ENCODE data around the gene ZNF219.

ZNF219 gene

DNA sequence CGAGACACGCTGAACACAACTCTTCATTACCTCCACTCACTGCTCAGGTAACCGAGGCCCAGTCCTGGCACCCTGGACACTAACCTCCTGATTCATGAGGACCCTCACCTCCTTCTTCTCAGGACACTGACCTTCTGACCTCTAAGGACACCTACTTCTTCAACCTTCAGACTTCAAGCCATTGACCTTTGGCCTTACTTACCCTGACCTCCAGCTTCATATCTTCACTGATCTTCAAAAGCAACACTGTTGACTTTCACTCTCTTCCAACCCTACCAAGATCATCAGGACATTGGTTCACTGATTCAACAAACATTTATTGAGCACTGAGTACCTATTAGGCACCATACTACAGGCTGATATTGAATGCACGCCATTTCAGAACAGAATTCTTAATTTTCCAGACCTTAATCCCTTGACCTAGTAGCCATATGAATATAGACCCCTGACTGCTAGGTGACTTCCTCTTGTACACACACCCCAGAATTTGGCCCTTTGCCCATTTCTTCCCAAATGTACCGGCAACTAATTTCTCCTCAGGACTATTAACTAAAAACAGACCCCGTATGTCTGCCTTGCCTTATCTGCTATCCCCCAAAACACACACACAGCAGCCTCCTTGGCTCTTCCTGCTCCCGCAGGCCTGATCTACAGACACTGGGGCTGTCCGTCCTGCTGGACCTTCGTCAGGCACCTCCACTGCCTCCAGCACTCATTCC lies 22.6 kb downstream of the ZNF219 start:
- TF ChIP-seq, protein P1, sequence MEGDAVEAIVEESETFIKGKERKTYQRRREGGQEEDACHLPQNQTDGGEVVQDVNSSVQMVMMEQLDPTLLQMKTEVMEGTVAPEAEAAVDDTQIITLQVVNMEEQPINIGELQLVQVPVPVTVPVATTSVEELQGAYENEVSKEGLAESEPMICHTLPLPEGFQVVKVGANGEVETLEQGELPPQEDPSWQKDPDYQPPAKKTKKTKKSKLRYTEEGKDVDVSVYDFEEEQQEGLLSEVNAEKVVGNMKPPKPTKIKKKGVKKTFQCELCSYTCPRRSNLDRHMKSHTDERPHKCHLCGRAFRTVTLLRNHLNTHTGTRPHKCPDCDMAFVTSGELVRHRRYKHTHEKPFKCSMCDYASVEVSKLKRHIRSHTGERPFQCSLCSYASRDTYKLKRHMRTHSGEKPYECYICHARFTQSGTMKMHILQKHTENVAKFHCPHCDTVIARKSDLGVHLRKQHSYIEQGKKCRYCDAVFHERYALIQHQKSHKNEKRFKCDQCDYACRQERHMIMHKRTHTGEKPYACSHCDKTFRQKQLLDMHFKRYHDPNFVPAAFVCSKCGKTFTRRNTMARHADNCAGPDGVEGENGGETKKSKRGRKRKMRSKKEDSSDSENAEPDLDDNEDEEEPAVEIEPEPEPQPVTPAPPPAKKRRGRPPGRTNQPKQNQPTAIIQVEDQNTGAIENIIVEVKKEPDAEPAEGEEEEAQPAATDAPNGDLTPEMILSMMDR (IDR thresholded peaks at IDR 0.05; ENCODE audit: control insufficient read depth, insufficient read depth, low read depth, low read length, missing control alignments) = no peak
- no peak for DNase-seq (ENCODE audit: low read depth)
- H3K4me3 ChIP-seq (ENCODE audit: control insufficient read depth, low read depth, low read length) = no peak overlapping the region

DNA sequence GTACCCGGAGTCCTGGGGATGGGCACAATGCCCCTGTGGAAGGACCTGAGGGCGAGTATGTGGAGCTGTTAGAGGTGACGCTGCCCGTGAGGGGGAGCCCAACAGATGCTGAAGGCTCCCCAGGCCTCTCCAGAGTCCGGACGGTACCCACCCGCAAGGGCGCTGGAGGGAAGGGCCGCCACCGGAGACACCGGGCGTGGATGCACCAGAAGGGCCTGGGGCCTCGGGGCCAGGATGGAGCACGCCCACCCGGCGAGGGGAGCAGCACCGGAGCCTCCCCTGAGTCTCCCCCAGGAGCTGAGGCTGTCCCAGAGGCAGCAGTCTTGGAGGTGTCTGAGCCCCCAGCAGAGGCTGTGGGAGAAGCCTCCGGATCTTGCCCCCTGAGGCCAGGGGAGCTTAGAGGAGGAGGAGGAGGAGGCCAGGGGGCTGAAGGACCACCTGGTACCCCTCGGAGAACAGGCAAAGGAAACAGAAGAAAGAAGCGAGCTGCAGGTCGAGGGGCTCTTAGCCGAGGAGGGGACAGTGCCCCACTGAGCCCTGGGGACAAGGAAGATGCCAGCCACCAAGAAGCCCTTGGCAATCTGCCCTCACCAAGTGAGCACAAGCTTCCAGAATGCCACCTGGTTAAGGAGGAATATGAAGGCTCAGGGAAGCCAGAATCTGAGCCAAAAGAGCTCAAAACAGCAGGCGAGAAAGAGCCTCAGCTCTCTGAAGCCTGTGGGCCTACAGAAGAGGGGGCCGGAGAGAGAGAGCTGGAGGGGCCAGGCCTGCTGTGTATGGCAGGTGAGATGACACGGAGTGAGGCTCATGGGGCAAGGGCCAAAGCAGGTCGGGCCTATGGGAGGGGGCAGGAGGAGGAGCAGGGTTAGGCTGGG lies 23.8 kb downstream of the ZNF219 start:
- no peak overlapping the region for H3K4me3 ChIP-seq (ENCODE audit: control insufficient read depth, low read depth, low read length)
- TF ChIP-seq, protein P1 (IDR thresholded peaks at IDR 0.05; ENCODE audit: control insufficient read depth, insufficient read depth, low read depth, low read length, missing control alignments) = no peak
- DNase-seq (ENCODE audit: low read depth) = no peak

DNA sequence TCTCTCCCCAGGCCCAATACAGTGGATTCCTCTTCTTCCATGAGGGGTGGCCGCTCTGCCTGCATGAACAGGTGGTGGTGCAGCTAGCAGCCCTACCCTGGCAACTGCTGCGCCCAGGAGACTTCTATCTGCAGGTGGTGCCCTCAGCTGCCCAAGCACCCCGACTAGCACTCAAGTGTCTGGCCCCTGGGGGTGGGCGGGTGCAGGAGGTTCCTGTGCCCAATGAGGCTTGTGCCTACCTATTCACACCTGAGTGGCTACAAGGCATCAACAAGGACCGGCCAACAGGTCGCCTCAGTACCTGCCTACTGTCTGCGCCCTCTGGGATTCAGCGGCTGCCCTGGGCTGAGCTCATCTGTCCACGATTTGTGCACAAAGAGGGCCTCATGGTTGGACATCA lies 24.5 kb downstream of the ZNF219 start:
- TF ChIP-seq, protein P1 (IDR thresholded peaks at IDR 0.05; ENCODE audit: control insufficient read depth, insufficient read depth, low read depth, low read length, missing control alignments) = no peak
- no peak overlapping the region for H3K4me3 ChIP-seq (ENCODE audit: control insufficient read depth, low read depth, low read length)
- no peak for DNase-seq (ENCODE audit: low read depth)

DNA sequence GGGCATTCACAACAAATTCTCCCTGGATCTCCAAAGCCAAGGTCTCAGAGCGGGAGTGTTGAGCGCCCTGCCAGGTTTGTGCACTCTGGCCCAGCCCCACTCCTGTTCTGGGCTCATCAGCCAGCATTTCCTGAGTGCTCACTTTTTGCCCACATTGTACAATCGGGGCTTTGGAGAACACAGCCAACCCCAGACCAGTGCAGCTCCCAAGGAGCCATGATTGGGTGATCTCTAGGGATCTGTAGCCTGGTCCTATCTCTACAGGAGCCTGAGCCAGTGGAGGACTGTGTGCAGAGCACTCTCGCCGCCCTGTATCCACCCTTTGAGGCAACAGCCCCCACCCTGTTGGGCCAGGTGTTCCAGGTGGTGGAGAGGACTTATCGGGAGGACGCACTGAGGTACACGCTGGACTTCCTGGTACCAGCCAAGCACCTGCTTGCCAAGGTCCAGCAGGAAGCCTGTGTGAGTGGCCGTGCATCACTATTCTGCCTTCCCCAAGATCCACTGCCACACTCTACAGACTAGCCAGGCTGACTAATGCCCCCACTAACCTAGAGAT lies 25.6 kb downstream of the ZNF219 start:
- DNase-seq (ENCODE audit: low read depth) = no peak
- H3K4me3 ChIP-seq (ENCODE audit: control insufficient read depth, low read depth, low read length) = no peak overlapping the region
- TF ChIP-seq, protein P1 (IDR thresholded peaks at IDR 0.05; ENCODE audit: control insufficient read depth, insufficient read depth, low read depth, low read length, missing control alignments) = no peak

DNA sequence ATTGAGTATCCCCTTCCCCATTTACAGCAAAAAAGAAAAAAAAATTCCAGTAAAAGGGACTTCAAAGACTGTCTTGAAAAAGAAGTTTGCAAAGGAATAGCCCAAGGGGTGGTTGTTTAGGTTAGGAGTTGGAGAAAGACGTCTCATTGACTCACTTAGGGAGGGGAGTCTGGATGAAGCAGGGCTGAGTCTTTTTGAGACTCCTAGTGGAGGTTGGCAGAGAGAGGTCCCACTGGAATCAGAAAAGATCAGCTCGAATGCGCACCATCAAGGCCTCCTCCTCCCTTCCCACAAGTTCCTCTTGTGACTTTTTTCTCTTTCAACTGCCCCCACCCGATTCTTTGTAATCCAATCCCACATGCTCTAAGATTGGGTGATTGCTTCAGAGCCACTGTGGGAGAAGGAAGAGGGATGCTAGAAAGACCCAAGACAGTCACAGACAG lies 26.4 kb downstream of the ZNF219 start:
- DNase-seq (ENCODE audit: low read depth) = no peak
- H3K4me3 ChIP-seq (ENCODE audit: control insufficient read depth, low read depth, low read length) = peak overlapping the region; percentile 96
- TF ChIP-seq, protein P1 (IDR thresholded peaks at IDR 0.05; ENCODE audit: control insufficient read depth, insufficient read depth, low read depth, low read length, missing control alignments) = no peak

DNA sequence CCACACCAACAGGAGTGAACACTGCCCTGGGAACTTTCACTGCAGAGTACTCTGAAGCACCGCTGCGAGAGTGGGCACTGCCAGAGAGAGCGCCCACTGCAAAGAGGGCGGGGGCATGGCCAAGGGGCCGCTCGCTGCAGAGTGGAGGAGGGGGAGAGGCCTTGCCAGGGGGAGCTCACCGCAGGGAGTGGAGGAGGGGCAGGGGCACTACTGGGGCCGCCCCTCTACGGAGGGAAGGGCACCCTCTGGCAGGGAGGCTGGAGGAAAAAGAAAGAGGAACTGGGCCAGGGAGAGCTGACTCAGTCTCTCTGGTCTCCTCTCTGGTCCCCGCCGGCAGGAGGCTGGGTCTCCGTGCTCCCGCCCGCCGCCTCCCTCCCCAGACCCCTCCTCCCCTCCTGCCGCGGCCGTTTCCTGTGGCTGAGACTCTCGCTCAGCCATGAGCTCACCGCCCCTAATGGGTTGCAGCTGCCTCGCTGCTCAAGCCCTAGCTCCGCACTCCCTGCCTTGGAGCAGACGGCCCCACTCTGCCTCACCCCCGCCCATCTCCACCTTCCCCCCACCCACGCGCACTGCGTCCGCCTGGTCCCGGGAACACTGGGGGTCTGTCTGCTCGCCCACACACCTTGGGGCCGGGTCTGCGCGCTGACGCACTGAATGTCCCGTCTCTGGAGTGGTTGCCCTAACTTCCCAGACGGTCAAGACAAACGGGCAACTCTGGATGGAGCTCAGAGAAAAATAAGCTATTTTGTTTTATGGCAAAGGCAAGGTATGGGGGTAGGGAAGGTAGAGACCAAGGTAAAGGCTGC lies 27.0 kb downstream of the ZNF219 start:
- DNase-seq (ENCODE audit: low read depth) = peak; percentile 78
- H3K4me3 ChIP-seq (ENCODE audit: control insufficient read depth, low read depth, low read length) = peak overlapping the region; percentile 96
- TF ChIP-seq, protein P1 (IDR thresholded peaks at IDR 0.05; ENCODE audit: control insufficient read depth, insufficient read depth, low read depth, low read length, missing control alignments) = no peak

All from AG09309 (cell line).